ENCODE measurements around the gene ATP6V0A4.
A peak's percentile ranks its signal among the peaks of the same experiment; 100 is the strongest.
"Not testable (repeated sequence)": the region's sequence is repeated elsewhere in the genome, so short reads cannot be mapped to it uniquely, and the experiment has no call there.

ATP6V0A4 gene

DNA sequence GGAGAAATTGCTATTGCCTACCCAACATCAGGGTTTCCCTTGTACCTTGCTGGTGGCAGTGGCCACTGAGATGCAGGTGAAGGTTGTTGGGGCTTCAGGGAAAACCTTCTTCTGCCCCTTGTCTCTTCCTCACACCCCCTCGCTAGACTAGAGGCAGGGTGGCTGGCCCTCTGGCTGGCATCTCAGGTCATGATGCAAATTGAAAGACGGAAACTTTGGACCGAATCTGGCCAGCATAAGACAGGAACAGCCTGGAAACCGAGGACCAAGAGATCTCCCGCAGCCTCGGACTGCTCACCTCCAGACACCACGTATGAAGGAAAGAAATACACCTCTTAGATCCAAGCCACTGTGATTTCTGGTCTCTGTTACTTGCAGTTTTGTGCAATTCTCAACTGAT lies 99.7 kb downstream of the ATP6V0A4 start:
- DNase-seq, result no peak

- DNase-seq, result no peak
These were observed 100.3 kb downstream of the ATP6V0A4 start for GRCh38 chr7:138697535-138698182.

- not testable (repeated sequence) for DNase-seq
These were observed 102.2 kb downstream of the ATP6V0A4 start for GRCh38 chr7:138695776-138696175.

GRCh38 chr7:138695106-138695505 lies 102.9 kb downstream of the ATP6V0A4 start:
- DNase-seq, result no peak

DNA sequence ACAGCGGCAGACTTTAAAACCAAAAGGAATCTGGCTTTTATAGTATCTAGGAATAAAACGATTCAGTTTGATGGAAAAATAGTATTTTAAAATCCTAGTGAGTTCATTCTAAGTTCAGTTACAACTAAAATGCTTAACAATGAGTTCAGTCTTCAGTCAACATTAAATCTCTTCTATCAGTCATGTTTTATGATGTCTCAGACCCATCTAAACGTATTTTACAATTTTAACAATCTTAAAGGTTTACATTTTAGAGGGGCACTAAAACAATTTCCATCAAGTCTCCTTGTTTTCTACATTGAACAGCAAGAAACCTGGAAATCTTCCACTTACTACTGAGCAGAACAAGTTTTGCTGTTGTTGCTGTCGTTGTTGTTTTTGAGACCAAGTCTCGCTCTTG lies 106.8 kb downstream of the ATP6V0A4 start:
- no peak for DNase-seq

GRCh38 chr7:138690495-138690894 lies 107.5 kb downstream of the ATP6V0A4 start:
- DNase-seq, result no peak

DNA sequence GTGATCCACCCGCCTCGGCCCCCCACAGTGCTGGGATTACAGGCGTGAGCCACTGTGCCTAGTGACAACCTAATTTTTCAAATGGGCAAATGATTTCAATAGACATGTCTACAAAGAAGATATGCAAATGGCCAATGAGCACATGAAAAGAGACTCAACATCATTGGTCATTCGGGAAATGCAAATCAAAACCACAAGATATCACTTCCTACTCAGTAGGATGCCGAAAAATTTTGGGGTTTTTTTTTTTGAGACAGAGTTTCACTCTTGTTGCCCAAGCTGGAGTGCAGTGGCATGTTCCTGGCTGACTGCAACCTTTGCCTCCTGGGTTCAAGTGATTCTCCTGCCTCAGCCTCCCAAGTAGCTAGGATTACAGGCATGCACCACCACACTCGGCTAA lies 110.0 kb downstream of the ATP6V0A4 start:
- DNase-seq, result not testable (repeated sequence)

DNA sequence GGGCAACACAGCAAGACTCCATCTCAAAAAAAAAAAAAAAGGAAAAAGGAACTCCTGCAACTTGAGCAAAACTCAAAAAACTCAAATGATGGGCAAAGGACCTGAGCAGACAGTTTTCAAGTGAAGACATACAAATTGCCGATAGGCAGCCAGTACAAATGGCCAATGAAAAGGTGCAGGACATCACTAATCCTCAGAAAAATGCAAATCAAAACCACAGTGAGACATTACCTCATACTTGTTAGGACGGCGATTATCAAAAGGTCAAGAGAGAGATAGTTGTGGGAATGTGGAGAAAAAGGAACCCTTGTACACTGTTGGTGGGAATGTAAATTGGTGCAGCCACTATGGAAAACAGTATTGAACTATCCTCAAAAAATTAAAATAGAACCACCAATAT lies 113.7 kb downstream of the ATP6V0A4 start:
- no peak for DNase-seq

GRCh38 chr7:138679793-138680192 lies 118.2 kb downstream of the ATP6V0A4 start:
- DNase-seq, result no peak

GRCh38 chr7:138670594-138670993 lies 127.4 kb downstream of the ATP6V0A4 start:
- no peak for DNase-seq

GRCh38 chr7:138669364-138669763 lies 128.6 kb downstream of the ATP6V0A4 start:
- no peak for DNase-seq

GRCh38 chr7:138668946-138669345 lies 129.1 kb downstream of the ATP6V0A4 start:
- no peak for DNase-seq

DNA sequence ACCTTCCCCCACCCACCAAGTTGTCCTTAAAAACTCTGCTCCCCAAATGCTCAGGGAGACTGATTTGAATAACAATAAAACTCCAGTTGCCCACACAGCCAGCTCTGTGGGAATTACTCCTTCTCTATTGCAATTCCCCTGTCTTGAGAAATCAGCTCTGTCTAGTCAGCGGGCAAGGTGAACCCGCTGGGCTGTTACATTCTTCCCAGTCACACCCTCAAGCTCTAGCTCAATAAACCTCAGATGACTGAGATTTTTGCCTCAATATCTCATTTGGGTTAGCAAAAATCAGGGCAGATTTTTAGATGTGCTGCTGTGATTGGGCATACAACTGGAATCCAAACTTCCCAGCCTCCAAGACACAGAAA lies 129.8 kb downstream of the ATP6V0A4 start:
- no peak for DNase-seq

DNA sequence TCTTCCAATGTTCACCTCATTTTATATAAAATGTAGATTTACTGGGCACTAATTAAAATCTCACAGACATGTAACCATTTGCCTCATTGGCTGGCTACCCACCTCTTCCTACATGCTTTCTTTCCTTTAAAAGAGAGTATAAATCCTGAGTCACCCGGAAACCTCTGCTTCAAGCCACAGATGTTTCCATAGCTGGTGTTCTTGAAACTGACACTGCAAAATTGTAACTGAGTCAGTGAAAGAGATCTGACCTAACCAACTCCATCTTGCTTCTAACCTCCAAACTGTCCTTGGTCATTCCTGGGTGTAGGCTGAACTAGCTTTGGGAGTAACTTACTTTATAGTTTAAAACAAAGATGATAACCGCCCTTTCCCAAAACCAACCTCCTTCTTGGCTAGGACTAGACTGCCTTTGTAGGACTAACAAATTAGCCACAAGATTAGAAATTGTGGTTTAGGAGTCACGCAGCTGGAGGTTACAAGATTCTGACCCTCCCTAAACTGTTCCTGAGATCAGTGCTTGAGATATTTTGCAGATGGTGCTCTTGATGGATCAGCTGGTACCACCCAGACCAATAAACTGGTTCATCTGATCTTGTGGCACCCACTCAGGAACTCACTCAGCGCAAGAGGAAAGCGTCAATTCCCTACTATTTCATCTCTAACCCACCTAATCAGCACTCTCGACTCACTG lies 130.3 kb downstream of the ATP6V0A4 start:
- no peak for DNase-seq

DNA sequence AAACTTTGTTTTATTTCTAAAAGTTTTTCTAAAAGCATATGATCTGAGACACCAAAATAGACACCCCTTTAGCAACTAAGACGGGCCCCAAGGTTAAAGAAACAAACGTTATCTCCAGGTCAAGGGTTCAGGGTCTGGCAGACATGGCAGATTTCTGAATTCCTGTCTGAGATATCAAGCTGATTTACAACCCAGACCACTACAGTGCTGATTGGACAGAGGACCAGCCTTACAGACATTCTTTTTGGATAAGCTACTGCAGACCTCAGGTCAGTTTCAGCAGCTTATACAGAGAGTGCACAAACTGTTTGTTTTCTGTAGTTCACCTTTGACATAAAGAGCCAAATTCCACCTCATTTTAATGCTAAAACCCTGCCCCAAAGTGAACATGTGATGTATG lies 131.6 kb downstream of the ATP6V0A4 start:
- DNase-seq, result no peak

DNA sequence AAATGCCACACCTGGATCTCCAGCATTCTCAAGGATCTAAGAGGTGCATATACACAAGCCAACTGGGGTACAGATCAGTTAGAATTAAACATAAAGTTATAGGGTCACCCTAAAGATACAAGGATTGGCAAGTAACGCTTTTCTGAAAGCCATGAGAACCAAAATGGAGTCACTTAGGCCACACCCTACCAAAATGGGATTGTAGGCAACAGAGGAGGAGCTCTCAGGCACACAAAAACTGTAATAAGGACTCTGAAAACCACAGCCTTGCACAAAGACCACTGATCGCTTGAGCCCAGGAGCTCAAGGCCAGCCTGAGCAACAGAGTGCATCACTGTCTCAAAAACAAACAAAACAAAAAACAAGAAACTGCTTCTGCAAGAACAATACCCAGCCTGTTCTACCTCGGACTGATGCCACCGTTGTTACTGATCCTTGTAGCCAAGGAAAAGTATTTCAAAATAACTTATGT lies 132.3 kb downstream of the ATP6V0A4 start:
- DNase-seq, result no peak

DNA sequence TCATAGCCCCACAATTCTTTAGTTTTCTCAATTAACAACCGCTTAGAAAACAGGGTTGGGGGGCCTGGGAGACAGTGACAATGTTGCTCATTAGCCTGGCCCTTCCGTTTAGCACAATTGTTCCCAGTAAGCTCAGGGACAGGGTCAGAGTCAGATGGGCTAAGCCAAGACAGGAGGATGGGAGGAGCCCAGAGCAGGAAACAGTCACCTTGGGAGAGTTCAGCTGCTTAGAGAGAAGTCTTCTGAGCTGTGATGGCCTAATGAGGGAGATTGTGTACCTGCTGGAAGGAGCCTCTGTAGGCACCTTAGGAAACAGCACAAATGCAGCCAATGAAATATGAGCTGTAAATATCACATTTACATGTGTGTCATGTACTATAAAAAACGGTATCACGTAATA lies 132.7 kb downstream of the ATP6V0A4 start:
- no peak for DNase-seq

DNA sequence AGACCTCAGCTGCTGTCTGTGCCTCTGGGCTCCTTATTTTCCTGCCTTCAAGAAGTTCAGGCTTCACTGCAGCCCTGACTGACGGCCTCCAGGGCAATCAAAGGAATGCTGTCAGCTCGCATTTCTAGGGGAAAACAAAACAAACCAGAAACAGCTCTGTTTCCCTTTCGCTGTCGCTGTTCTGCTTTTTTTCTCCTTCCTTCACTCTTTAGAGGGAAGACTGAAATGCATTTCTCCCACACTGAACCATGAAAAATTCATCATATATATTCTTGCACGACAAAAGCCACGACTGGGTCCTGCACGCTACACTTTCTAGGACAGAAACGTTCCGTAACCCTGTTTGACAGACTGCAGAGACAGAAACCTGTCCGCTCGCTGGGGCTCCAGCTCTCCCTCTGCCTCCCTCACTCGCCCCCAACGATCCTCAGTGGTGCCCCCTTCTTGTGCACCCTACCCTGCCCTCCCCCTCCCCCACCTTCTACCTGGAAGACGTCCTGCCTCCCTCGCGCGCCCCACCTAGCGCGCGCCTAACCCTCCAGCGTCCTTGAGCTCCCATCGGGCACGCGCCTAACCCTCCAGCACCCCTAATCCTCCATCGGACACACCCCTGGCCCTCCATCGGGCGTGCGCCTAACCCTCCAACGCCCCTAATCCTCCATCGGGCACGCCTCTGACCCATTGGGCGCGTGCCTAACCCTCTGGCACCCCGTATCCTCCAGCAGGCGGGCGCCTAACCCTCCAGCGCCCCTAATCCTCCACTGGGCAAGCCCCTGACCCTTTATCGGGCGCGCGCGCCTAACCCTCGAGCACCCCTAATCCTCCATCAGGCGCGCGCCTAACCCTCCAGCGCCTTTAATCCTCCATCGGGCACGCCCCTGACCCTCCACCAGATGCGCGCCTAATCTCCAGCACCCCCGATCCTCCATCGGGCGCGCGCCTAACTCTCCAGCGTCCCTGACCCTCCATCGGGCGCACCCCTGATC lies 134.0 kb downstream of the ATP6V0A4 start:
- DNase-seq, result peak in 1 of 5 experiments; percentile 7

DNA sequence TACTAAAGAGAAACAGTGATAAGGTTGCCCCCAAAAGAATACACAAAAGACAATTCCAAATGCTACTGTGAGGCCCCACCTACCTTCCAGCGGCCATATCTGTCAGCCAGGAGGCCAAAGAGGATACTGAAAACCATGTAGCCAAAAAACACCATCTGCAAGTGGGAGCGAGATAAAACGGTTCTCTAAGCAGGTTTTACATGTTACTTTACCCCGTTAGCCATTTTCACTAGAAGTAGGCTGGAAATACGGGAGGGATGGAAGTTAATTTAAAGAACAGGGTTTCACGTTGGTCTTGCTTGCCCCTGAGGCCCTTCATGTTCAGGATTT lies 135.0 kb downstream of the ATP6V0A4 start:
- no peak for DNase-seq

DNA sequence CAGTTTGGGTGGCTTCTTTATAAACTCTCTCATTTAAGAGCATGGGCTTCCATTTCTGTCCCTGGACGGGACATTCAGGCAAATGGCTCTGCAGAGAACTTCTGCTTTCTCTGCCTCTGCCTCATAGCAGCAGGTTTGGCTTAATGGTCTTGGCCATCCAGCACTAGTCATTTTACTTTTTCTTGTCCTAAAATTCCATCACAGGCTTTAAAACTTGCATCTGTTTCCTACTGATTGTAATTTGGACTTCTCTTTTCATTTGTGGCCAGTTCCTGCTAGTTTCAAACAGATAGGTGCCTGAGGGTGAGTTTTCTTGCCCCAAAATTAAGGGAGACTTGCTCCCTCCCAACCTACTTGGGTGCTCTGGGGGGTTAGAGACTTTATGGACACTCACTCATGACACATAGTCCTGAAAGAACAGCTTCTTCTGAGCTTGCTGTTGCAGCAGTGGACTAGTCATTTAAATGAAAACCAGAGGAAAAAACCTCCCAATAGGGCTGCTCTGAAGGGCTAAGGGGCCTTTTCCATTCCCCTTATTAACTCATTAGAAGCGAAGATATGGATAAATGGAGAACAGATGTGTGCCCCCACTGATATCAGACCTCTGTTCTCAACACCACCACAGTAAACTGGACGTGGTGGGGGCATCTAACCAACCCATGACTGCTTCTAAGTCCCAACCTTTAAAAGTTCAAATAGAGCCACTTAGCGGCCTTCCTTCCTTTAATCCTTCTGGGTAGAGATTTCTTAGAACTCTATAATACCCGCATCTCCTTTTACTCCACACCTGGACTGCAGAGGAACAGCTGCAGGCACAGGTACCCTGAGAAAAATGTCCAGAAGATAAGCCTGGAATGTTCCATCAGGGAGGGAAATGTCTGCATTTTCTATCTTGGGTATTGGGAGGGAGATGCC lies 135.7 kb downstream of the ATP6V0A4 start:
- DNase-seq, result no peak

GRCh38 chr7:138661069-138661635 lies 136.8 kb downstream of the ATP6V0A4 start:
- DNase-seq, result no peak

DNA sequence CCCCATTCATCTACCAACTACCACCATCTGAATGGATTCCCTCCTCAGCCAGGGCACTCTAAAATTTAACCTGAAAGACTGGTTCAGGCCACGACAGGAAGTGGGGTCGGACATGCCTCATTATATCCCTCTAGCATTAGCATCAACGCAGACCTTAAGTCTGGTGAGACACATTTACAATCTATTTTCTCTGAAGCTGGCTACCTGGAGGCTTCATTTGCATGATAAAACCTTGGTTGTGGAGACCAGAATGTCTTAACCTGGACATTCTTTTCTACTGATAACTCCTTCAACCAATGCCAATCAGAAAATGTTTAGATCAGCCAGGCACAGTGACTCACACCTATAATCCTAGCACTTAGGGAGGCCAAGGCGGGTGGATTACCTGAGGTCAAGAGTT lies 139.1 kb downstream of the ATP6V0A4 start:
- DNase-seq, result no peak
